GM21619 (cell line): ENCODE measurements around the gene NEU3.
"Not testable (repeated sequence)": the region's sequence is repeated elsewhere in the genome, so short reads cannot be mapped to it uniquely, and the experiment has no call there.

Source experiments
- ATAC-seq: cut with Tn5 transposase; IDR thresholded peaks from one replicate; pipeline ENCODE4 v1.9.1; 2021; ENCODE audit not compliant: unreplicated experiment

The NEU3 gene

DNA sequence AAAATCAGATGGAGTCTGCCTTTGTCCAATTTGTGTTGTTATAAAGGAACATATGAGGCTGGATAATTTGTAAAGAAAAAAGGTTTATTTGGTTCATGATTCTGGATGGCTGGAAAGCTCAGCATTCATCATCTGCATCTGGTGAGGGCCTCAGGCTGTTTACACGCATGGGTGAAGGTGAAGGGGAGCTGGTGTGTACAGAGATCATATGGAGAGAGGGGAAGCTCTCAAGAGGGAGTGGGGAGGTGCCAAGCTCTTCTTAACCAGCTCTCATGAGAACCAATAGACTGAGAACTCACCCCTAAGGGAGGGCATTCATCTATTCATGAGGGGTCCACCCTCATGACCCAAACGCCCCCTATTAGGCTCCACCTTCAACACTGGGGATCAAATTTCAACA is 40.0 kb downstream of the NEU3 start:
- no peak for ATAC-seq

DNA sequence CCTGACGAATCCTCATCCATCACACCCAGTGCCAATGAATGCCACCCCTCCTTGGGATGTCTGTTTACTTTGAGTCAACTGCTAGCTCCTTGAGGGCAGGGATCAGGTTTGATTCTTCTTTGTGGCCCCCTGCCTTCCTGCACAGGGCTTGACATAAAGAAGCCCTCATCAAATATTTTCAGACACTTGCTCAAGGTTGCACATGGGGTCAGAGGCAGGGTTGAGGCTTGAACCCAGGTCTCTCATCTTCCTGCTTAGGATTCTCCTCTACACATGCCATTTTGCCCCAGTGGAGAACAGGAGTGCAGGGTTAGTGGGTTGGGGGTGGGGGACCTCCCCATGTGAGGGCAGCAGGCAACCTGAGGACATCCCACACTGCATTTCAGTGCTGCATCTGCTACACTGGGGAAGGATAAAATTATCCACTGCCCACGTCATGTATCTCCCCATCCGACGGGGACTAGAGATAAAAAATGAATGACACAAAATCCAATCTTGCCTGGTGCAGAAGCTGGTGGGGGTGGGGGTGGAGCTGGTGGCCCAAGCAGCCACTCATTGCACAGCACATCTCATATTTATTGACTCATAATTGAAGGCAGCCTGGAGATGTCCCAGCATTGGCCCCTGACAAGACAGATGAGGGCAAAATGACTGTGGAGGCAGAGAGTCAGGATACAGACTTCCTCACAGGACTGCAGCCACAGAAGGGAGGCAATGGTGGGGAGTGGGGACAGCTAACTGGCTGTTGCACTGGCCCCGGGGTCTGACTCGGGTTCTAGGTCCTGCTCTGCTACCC is 41.3 kb downstream of the NEU3 start:
- no peak for ATAC-seq

DNA sequence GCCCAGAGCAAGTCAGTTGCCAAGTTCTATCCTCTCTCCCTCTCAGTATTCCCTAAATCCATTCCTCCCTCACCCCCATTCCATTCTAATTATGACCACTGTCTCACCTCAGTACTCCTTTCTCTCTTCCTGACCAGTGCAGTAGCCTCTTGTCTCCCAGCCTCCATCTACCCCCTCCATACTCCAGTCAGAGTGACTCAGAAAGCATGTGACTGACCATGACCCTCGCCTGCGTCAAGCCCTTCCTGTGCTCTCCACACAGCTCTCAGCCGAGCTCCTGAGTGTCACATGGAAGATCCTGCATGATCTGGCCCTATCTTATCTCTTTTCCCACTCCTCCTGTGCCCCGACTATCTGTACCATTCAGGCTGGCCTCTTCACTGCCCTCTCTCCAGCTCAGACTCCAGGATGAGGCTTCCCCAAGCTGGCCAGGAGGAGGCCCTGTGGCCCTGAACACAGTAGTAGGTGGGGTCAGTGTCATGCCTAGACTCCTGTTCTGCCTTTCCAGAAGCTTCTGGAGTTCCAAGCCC is 42.6 kb downstream of the NEU3 start:
- ATAC-seq: no peak

DNA sequence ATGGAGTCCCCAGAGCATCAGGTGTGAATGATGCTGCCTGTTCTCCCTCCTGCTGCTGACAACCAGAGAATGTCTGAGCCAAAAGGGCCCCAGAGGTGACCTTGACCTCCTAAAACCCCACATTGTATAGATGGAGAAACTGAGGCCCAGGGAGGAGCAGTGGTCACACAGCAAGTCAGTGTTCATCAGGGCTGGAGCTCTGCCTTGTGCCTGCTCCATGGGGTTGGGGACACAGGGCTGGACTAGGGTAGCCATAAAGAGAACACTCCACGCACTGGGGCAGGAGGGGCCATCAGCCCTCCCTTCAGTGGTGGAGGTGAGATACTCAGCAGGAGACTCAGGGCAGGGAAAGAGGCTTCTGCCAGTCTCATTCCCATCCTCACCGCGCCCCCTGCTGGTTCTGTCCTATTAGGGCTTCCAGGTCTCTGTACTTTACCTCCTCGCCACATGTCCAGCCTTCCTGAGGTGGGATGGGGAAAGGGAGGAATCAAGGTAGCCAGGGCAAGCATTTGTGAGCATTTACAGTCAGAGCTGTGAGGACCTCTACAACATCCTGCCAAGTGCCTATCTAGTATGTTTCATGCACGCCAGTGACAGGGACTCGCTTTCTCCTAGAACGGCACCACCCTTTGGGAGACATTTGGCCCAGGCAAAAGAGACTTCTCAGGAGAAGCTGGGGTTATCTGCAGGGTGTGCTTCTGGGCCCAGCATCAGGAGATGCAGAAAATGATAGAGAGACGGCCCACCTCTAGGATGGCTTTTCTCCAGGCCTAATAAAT is 43.2 kb downstream of the NEU3 start:
- no peak for ATAC-seq

DNA sequence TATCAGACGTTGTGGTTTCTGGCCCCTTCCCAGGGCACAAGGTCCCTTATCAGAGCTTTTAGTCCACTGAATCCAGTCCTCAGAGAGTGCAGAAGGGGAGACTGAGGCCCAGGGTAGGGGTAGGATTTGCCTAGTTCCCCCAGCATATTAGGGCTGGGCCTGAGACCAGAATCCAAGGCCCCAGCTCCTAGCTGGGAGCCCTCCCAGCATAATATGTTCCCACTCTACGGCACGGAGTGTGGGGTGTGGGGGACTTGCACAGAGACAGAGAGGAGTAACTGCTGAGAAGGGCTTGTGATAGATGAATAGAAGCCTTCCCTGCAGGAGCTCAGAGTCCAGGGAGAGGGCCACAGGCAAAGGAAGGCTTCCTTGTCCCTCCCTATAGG is 43.8 kb downstream of the NEU3 start:
- no peak for ATAC-seq

DNA sequence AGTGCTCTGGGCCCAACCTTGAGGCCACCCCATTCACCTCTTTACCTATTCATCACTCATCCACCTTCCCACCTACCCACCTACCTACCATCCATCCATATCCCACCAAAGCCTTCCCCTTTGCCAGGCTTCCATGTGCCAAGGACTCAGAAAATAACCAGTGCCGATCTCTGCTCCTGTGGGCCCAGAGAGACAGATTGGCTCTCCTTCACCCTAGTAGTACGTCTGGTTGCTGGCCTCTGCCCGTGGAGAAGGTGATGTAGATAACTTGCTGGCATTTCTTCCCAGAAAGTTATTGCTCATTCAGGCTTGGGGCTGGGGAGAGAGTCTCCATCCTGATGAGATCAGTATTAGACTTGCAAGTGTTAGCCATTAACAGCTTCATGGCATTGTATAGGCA is 45.2 kb downstream of the NEU3 start:
- no peak for ATAC-seq

DNA sequence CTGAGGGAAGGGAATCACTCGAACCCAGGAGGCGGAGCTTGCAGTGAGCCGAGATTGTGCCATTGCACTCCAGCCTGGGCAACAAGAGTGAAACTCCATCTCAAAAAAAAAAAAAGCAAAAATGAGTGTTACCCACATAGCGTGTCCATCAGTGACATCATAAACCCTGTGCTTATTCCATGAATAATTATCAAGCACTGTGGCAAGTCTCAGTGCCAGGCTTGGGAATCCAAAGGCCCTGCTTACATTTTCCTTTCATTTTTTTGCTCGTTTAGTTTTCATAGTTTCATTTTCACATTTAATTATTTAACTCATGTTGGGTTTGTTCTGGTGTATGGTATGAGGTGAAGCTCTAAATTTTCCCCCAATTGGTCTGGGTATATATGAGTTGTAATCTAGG is 46.5 kb downstream of the NEU3 start:
- ATAC-seq: no peak

DNA sequence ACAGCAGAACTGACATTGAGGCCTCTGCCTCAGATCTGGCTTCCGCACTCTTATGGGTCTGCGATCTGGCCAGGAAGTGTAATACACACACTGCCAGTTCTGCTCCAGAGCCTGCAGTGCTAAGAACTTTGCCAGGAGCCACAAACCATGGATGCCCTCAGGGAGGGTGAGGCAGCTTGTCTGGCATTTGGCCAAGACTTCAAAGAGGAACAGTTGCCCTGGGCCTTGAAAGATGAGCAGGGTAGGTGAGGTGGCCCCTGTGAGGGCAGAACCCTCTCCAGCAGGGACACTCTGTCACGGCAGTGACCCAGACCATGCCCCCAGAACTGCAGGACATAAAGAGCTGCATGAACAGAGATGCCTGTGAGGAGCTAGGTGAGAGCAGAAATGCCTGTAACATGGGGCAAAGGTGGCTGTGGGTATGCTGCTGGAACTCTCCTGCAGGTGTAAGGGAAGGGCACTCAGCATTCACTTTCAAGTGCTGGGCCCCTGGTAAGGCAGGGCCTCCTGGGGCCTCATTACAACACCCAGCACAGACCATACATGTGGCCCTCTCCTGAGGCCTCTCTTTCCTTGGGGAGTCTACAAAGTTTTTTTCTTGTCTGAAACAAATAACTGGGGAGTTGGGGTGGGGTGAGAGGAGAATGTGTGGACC is 47.3 kb downstream of the NEU3 start:
- ATAC-seq: no peak

DNA sequence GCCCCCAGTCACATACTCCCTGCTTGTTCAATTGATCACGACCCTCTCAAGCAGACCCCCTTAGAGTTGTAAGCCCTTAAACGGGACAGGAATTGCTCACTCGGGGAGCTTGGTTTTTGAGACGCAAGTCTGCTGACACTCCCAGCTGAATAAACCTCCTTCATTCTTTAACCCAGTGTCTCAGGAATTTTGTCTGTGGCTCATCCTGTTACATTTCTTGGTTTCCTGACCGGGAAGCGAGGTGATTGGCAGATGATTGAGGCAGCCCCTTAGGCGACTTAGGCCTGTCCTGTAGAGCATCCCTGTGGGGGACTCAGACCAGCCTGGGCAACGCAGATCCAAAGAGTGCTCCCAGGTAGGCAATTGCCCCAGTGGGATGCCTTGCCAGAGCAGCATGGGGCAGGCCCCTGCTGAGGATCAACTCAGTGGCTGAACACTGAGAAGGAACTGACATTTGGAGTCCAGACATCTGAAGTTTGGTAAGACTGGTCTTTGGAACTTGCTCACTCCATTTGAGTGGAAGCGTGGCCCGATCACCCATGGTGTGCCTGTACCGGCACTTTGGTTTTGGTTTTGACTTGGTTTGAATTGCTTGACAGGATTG is 51.5 kb downstream of the NEU3 start:
- ATAC-seq: no peak

DNA sequence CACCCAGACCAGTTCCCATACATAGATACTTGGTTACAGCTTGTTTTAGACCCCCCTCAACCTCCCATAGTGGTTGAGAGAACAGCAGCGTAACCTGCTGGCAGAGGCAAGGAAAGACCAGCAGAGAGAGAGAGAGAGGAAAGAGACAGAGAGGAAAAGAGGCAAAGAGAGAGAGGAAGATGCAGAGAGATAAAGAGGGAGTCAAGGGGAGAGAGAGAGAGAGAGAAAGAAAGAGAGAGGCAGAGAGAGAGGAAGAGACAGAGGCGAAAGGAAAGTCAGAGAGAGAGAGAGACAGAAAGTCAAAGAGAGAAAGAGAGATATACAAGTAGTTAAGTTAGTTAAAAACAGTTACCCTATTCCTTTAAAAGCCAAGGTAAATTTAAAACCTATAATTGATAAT is 52.5 kb downstream of the NEU3 start:
- ATAC-seq: no peak

DNA sequence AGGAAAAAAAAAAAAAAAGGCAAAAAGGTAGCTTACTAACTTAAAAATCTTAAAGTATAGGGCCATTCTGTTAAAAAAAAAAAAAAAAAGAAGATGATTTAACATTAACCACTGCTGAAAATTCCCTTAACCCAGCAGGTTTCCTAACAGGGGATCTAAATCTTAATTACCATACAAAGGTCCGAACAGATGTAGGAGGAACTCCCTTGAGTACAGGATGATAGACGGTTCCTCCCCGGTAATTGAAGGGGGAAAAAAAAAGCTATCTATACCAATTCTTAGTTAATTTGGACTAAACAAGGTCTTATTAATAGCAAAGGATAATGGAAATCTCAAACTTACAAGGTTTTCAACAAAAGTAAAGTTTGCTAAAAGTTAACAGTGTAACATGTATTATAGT is 53.1 kb downstream of the NEU3 start:
- not testable (repeated sequence) for ATAC-seq

DNA sequence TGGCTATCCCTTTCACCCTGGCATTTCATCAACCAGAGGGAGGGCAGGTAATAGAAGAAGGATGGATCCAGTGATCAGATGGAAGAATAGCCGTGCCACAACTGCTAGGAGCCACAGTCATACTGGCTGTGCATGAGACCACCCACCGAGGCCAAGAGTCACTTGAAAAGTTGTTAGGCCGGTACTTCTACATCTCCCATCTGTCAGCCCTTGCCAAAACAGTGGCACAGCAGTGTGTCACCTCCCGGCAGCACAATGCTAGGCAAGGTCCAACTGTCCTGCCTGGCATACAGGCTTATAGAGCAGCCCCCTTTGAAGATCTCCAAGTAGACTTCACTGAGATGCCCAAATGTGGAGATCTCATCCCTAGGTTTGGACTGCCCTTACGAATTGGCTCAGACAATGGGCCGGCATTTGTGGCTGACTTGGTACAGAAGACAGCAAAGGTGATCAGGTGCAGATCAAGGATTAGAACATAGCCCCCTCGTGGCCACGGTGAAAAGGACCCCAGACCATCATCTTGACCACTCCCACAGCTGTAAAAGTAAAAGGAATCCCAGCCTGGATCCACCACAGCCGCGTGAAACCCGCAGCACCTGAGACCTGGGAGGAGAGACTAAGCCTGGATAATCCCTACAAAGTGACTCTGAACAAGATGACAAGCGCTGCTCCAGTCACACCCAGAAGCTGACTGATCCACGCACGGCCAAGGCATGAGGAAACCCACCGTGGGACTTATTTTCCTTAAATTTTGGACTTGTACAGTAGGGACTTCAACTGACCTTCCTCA is 55.8 kb downstream of the NEU3 start:
- not testable (repeated sequence) for ATAC-seq

DNA sequence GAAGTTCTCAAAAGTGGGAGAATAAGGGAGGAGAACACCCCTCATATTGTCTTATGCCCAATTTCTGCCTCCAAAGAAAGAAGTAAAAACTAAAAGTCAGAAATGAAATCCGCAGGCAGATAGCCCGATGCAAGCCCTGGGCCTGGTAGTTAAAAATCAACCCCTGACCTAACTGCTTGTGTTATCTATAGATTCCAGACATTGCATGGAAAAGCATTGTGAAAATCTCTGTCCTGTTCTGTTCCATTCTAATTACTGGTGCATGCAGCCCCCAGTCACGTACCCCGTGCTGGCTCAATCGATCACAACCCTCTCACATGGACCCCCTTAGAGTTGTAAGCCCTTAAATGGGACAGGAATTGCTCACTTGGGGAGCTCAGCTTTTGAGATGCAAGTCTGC is 57.9 kb downstream of the NEU3 start:
- ATAC-seq: not testable (repeated sequence)

DNA sequence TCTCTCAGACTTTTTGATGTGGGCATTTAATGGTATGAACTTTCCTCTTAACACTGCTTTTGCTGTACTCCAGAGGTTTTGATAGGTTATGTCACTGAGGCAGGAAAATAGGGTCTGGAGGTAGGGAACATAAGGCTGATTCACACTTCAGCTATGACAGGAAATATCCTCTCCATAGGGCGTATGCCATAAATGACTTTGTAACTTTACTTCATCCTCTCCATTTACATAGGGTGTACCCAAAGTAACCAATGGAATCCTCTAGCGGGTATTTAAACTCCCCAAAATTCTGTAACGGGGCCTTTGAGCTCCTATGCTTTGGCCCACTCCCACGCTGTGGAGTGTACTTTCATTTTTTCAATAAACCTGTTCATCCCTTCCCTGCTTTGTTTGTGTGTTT is 58.5 kb downstream of the NEU3 start:
- ATAC-seq: no peak

DNA sequence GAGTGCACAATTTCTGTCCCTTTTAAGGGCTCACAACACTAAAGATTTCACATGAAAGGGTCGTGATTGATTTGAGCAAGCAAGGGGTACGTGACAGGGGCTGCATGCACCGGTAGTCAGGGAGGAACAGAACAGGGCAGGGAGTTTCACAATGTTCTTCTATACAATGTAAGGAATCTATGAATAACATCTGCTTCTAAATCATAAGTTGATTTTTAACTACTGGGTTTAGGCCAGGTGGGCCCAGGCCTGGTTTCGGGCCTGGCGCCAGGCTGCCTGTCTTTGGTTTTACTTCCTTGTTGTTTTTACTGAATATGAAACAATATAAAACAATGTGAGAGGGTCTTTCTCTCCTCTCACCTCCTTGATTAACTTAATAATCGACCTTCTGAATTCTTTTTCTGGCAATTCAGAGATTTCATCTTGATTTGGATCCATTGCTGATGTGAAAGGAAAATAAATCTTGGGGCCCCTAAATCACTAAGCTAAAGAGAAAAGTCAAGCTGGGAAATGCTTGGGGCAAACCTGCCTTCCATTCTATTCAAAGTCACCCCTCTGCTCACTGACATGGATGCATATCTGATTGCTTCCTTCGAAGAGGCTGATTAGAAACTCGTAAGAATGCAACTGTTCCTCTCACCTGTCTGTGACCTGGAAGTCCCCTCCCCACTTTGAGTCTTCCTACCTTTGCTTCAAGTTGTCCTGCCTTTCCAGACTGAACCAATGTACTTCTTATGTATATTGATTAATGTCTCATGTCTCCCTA is 61.0 kb downstream of the NEU3 start:
- not testable (repeated sequence) for ATAC-seq

DNA sequence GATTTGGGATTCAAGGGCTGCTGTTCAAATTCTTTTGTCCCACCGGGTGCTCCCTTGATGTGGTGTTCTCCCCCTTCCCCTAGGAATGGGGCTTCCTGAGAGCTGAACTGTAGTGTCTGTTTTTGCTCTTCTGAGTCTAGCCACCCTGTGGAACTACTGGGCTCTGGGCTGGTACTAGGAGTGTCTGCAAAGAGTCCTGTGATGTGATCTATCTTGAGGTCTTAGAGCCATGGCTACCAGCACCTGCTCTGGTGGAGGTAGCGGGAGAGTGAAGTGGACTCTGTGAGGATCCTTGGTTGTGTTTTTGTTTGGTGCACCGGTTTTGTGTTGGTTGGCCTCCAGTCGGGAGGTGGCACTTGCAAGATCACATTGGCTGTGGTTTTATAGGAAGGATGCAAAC is 61.8 kb downstream of the NEU3 start:
- ATAC-seq: no peak

DNA sequence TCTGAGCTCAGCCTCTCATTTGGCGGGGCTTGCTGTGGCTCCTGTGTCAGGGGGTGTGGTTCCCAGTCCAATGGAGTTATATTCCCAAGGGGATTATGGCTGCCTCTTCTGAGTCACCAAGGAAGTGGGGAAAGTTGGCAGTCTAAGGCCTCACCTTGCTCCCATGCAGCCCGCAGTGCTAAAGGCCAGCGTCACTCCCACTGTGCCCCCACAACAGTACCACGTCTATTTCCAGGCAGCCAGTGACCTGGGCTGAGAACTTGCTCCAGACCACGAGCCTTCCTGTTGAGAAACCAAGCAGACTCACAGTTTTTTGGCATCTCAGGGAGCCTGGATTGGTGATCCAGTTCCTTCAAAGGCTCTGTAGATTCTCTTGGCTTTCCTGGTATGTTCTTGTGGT is 62.3 kb downstream of the NEU3 start:
- no peak for ATAC-seq

DNA sequence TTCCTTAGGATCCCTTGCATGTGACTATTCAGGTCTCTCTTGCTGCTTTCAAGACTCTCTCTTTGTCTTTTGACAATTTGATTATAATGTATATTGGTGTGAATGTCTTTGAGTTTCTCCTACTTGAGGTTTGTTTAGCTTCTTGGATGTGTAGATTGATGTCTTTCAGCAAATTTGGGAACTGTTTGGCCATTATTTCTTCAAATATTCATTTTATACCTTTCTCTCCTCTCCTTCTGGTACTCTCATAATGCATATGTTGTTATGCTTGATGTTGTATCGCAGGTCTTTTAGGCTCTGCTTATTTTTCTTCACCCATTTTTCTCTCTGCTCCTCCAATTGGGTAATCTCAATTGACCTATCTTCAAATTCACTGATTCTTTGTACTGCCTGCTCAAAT is 63.7 kb downstream of the NEU3 start:
- ATAC-seq: no peak

DNA sequence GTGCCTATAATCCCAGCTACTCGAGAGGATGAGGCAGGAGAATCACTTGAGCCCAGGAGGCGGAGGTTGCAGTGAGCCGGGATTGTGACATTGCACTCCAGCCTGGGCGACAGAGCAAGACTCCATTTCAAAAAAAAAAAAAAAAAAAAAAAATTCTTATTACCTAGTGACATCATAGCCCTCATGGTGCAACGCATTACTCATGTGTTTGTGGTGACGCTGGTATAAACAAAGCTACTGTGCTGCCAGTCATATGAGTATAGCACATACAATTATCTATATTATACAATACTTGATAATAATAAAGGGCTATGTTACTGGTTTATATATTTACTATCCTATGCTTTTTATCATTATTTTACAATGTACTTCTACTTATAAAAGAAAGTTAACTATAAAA is 66.8 kb downstream of the NEU3 start:
- no peak for ATAC-seq

DNA sequence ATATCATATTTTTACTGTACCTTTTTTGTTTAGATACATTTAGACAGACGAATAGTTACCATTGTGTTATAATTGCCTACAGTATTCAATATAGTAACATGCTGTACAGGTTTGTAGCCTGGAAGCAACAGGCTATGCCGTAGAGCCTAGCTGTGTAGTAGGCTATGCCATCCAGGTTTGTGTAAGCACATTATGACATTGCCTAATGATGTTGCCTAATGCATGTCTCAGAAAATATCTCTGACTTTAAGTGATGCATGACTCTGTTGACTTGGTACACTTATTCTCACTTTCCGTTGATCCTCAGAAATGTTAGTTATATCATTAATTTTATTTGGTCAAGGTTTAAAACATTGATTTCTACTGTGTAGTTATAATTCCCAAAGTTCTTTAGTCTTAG is 68.1 kb downstream of the NEU3 start:
- no peak for ATAC-seq
